Adrenal gland (tissue), 5 donors: ENCODE results near the gene HACE1.

Source experiments
- POLR2A ChIP-seq, 2 donors: fragments of 450-650 bp; IDR thresholded peaks; one replicate each; pipeline ENCODE4 v1.6.1; 2017; ENCODE audit warnings: antibody characterized with exemption in 2 of 2, mild to moderate bottlenecking in 2 of 2, moderate library complexity in 1 of 2
- TF ChIP-seq, protein P1 (sequence below), 6 experiments: fragments of 450-650 bp in 4 of 6; fragments of 200-600 bp in 2 of 6; sonication (generic) in 1 of 6; IDR thresholded peaks; 1 replicate in 5 of 6; 2 replicates in 1 of 6; pipeline versions ENCODE4 v1.5.1 to v1.8.0; 2016 to 2021; ENCODE audit warnings: antibody characterized with exemption in 6 of 6, mild to moderate bottlenecking in 2 of 6, moderate library complexity in 1 of 6
- donor health status: DM: no; HTN: no; CAD: no.

DNA sequence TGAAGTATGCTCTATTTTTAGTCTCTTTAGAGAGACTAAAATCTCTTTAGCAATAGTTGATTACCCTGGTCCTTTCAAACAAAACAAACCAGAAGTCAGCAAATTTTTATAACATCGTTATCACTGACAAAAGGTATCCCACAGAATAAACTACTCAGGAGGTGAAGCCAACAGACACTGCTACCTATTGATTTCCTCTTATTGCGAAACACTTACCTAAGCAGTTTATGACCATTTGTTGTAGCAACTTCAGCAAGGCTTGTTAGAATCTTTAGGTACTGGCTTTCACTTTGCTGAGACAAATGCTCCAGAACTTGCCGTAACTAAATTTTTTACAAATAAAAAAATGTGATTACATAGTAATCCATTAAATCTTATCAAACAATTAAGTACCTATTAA is 64.4 kb downstream of the HACE1 start:
- TF ChIP-seq, protein P1, sequence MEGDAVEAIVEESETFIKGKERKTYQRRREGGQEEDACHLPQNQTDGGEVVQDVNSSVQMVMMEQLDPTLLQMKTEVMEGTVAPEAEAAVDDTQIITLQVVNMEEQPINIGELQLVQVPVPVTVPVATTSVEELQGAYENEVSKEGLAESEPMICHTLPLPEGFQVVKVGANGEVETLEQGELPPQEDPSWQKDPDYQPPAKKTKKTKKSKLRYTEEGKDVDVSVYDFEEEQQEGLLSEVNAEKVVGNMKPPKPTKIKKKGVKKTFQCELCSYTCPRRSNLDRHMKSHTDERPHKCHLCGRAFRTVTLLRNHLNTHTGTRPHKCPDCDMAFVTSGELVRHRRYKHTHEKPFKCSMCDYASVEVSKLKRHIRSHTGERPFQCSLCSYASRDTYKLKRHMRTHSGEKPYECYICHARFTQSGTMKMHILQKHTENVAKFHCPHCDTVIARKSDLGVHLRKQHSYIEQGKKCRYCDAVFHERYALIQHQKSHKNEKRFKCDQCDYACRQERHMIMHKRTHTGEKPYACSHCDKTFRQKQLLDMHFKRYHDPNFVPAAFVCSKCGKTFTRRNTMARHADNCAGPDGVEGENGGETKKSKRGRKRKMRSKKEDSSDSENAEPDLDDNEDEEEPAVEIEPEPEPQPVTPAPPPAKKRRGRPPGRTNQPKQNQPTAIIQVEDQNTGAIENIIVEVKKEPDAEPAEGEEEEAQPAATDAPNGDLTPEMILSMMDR (IDR thresholded peaks at IDR 0.05), result no peak
- no peak for TF ChIP-seq POLR2A (IDR thresholded peaks at IDR 0.05)
